HG02571 (cell line): ENCODE measurements around the gene PHB1.
"Not testable (repeated sequence)": the region's sequence is repeated elsewhere in the genome, so short reads cannot be mapped to it uniquely, and the experiment has no call there.

ENCODE experiments used
- ATAC-seq: cut with Tn5 transposase; IDR thresholded peaks from one replicate; pipeline ENCODE4 v1.9.1; 2021; ENCODE audit warnings: mild to moderate bottlenecking, moderate library complexity; ENCODE audit not compliant: unreplicated experiment

PHB1 gene

GRCh38 chr17:49381793-49382192 is 32.9 kb downstream of the PHB1 start:
- ATAC-seq: no peak

- no peak for ATAC-seq
These were observed 33.6 kb downstream of the PHB1 start for GRCh38 chr17:49381033-49381432.

- no peak for ATAC-seq
These were observed 34.8 kb downstream of the PHB1 start for GRCh38 chr17:49379926-49380325.

- no peak for ATAC-seq
These were observed 36.4 kb downstream of the PHB1 start for GRCh38 chr17:49378311-49378710.

GRCh38 chr17:49375544-49375943 is 39.1 kb downstream of the PHB1 start:
- no peak for ATAC-seq

GRCh38 chr17:49373115-49373514 is 41.6 kb downstream of the PHB1 start:
- ATAC-seq: no peak

- ATAC-seq: no peak
These were observed 42.3 kb downstream of the PHB1 start for GRCh38 chr17:49372425-49372824.

GRCh38 chr17:49370971-49371834 is 43.5 kb downstream of the PHB1 start:
- ATAC-seq: no peak

GRCh38 chr17:49369760-49370159 is 44.9 kb downstream of the PHB1 start:
- no peak for ATAC-seq

GRCh38 chr17:49369089-49369488 is 45.6 kb downstream of the PHB1 start:
- ATAC-seq: no peak

GRCh38 chr17:49365667-49366066 is 49.0 kb downstream of the PHB1 start:
- no peak for ATAC-seq

- ATAC-seq: not testable (repeated sequence)
These were observed 49.6 kb downstream of the PHB1 start for GRCh38 chr17:49365126-49365525.

- ATAC-seq: no peak
These were observed 50.6 kb downstream of the PHB1 start for GRCh38 chr17:49364119-49364518.

GRCh38 chr17:49363251-49363650 is 51.4 kb downstream of the PHB1 start:
- ATAC-seq: no peak

GRCh38 chr17:49362723-49363117 is 52.0 kb downstream of the PHB1 start:
- no peak for ATAC-seq

- ATAC-seq: peak; percentile 51
These were observed 52.6 kb downstream of the PHB1 start, which contains the start of gene ZNF652 for GRCh38 chr17:49361902-49362722. Gene ZNF652, minus strand, starts transcription at chr17:49362250. Its CDS starts 44,525 bp downstream, at chr17:49317725.

GRCh38 chr17:49361129-49361901 is 53.4 kb downstream of the PHB1 start:
- peak; percentile 25 for ATAC-seq

GRCh38 chr17:49360796-49361128 is 53.9 kb downstream of the PHB1 start:
- no peak for ATAC-seq

- ATAC-seq: no peak
These were observed 54.5 kb downstream of the PHB1 start for GRCh38 chr17:49359990-49360795.

GRCh38 chr17:49358641-49359247 is 55.9 kb downstream of the PHB1 start:
- no peak for ATAC-seq
